Measurements from ENCODE around the gene DPP6.

Gene DPP6

DNA sequence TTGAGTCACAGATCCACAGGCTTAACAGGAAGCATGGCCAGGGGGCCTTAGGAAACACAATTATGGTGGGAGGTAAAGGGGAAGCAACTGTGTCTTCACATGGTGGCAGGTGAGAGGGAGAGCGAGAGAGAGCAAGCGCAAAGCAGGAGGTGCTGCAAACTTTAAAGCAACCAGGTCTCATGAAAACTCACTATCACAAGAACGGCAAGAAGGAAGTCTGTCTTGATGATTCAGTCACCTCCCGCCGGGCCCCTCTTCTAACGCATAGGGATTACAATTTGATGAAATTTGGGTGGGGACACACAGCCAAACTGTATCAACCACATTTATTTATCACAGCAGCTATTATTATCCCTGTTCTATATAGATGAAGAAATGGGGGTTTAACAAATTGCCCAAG, 201.6 kb downstream of the DPP6 start:
- no peak overlapping the region for H3K27ac ChIP-seq (ENCODE audit: low read depth, low read length)
- no peaks in the 10 kb centered on the region for H3K27me3 ChIP-seq (ENCODE audit: control insufficient read depth, insufficient read depth, low read length)
- no peaks in the 10 kb centered on the region for H3K36me3 ChIP-seq (ENCODE audit: control insufficient read depth, insufficient read depth, low read length)
- H3K9ac ChIP-seq (ENCODE audit: low read length), result no peak overlapping the region
- H3K4me3 ChIP-seq (ENCODE audit: low read depth, low read length), result no peak overlapping the region
- H3K4me1 ChIP-seq (ENCODE audit: control insufficient read depth, insufficient read depth, low read length), result peaks cover 23% of the 10 kb centered on the region; the same call in 1 of the 2 replicates
- peaks cover 7% of the 10 kb centered on the region; the same call in 1 of the 2 replicates for H3K9me3 ChIP-seq (ENCODE audit: control insufficient read depth, insufficient read depth, low read depth, low read length)

DNA sequence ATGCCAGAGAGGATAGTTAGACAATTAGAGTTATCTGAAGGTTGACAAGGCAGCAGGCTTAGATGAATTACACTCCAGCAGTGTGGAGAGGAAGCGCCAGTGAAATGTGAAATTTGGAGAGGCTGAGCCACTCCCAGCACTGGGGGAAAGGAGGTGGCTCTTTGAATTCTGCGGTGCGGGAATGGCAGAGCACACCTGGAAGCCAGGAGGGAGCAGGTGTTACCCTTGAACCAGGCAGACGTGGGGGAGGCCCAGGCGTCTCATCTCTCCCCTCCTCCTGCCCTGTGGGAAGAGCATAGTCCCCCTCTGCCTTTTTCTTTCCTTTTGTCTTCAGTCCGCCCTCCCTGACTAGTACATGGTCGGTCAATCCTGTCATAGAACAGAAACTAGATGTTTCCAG, 203.1 kb downstream of the DPP6 start:
- no peaks in the 10 kb centered on the region for H3K9me3 ChIP-seq (ENCODE audit: control insufficient read depth, insufficient read depth, low read depth, low read length)
- H3K4me3 ChIP-seq (ENCODE audit: low read depth, low read length), result no peak overlapping the region
- H3K36me3 ChIP-seq (ENCODE audit: control insufficient read depth, insufficient read depth, low read length), result no peaks in the 10 kb centered on the region
- no peak overlapping the region for H3K27ac ChIP-seq (ENCODE audit: low read depth, low read length)
- peaks cover 33% of the 10 kb centered on the region for H3K4me1 ChIP-seq (ENCODE audit: control insufficient read depth, insufficient read depth, low read length)
- no peak overlapping the region for H3K9ac ChIP-seq (ENCODE audit: low read length)
- H3K27me3 ChIP-seq (ENCODE audit: control insufficient read depth, insufficient read depth, low read length), result no peaks in the 10 kb centered on the region

DNA sequence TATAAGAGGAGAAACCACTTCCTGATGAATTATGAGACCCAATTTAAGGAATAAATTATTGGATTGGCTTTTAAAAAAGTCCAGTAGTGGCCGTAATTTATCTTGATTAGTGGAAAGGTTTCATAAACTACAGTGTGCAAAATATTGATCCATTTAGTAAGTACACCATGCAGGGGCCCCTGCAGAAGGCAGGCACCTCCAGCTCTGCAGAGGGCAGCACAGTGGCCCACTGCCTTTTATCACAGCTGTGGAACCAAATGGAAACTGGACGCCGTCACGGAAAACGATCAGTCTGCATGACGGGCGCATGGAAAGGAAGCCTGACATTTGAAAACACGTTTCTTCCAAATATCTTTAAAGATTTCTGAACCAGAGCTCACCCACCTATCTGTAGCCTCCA, 204.0 kb downstream of the DPP6 start:
- Histone ChIP-seq H3K9me3 (ENCODE audit: control insufficient read depth, insufficient read depth, low read depth, low read length) (no peaks in the 10 kb centered on the region), H3K27ac (ENCODE audit: low read depth, low read length) (no peak overlapping the region), H3K9ac (ENCODE audit: low read length) (no peak overlapping the region), H3K36me3 (ENCODE audit: control insufficient read depth, insufficient read depth, low read length) (no peaks in the 10 kb centered on the region), H3K4me1 (ENCODE audit: control insufficient read depth, insufficient read depth, low read length) (peaks cover 33% of the 10 kb centered on the region), H3K27me3 (ENCODE audit: control insufficient read depth, insufficient read depth, low read length) (no peaks in the 10 kb centered on the region), H3K4me3 (ENCODE audit: low read depth, low read length) (no peak overlapping the region)

DNA sequence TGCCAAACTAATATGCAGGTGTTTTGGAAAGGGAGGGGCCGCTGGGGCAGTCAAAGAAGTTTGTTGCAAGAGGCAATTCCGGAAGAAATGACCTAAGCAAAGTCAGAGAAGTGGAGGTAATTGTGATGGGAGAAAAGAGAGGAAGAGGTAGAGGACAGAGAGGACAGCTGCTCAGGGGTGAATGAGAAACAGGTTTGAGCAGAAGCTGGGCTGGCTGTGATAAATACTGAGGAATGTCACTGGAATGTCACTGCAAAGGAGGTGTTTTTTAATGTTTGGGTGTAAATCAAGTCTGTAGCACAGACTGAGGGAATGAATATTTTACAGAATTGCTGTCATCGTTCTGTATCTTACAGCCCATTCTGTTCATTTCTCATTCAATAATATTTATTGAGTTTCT, 207.2 kb downstream of the DPP6 start:
- peaks cover 24% of the 10 kb centered on the region for H3K4me1 ChIP-seq (ENCODE audit: control insufficient read depth, insufficient read depth, low read length)
- H3K27me3 ChIP-seq (ENCODE audit: control insufficient read depth, insufficient read depth, low read length), result no peaks in the 10 kb centered on the region
- H3K36me3 ChIP-seq (ENCODE audit: control insufficient read depth, insufficient read depth, low read length), result no peaks in the 10 kb centered on the region
- no peak overlapping the region for H3K9ac ChIP-seq (ENCODE audit: low read length)
- H3K4me3 ChIP-seq (ENCODE audit: low read depth, low read length), result no peak overlapping the region
- H3K27ac ChIP-seq (ENCODE audit: low read depth, low read length), result no peak overlapping the region
- H3K9me3 ChIP-seq (ENCODE audit: control insufficient read depth, insufficient read depth, low read depth, low read length), result no peaks in the 10 kb centered on the region

DNA sequence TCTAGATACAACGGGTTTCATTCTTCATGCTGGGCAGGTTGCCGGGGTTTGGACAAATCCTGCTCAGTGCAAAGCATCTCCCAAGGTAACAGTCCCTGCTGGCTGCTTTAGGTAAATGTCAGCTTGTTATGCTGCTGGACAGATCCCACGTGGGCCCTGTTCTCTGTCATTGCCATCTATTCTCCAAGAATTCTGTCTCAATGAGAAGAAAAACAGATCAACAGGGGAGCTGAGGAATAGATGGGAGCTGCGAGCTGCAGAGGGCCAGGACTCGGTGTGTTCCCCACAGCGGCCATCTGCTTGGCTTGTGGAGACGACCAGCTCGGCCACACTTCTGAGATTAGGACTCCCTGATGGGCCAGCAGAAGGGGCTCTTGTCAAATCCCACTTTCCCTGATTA, 235.2 kb downstream of the DPP6 start:
- Histone ChIP-seq H3K4me1 (ENCODE audit: control insufficient read depth, insufficient read depth, low read length) (no peaks in the 10 kb centered on the region), H3K27me3 (ENCODE audit: control insufficient read depth, insufficient read depth, low read length) (no peaks in the 10 kb centered on the region), H3K9ac (ENCODE audit: low read length) (no peak overlapping the region), H3K36me3 (ENCODE audit: control insufficient read depth, insufficient read depth, low read length) (no peaks in the 10 kb centered on the region), H3K9me3 (ENCODE audit: control insufficient read depth, insufficient read depth, low read depth, low read length) (no peaks in the 10 kb centered on the region), H3K27ac (ENCODE audit: low read depth, low read length) (no peak overlapping the region), H3K4me3 (ENCODE audit: low read depth, low read length) (no peak overlapping the region)

DNA sequence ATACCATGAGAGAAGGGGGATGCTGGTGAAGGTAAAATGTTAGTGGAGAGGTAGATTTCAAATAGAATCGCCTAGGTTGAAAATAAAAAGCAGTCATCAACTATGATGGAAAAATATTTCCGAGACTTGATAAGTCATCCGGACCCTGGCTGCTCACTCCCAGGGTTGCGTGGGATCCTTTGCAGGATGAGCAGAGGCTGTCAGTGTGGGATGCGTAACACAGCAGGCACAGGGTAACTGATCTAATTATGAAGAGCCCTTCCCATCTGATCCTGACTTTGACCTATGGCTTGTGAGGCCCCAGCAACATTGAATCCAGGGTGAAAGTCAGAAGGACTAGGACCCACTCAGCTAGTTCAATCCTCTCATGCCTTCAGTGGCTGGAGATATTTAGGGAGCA, 236.9 kb downstream of the DPP6 start:
- Histone ChIP-seq H3K9ac (ENCODE audit: low read length) (no peak overlapping the region), H3K27me3 (ENCODE audit: control insufficient read depth, insufficient read depth, low read length) (no peaks in the 10 kb centered on the region), H3K9me3 (ENCODE audit: control insufficient read depth, insufficient read depth, low read depth, low read length) (no peaks in the 10 kb centered on the region), H3K27ac (ENCODE audit: low read depth, low read length) (no peak overlapping the region), H3K4me1 (ENCODE audit: control insufficient read depth, insufficient read depth, low read length) (no peaks in the 10 kb centered on the region), H3K36me3 (ENCODE audit: control insufficient read depth, insufficient read depth, low read length) (no peaks in the 10 kb centered on the region), H3K4me3 (ENCODE audit: low read depth, low read length) (no peak overlapping the region)

DNA sequence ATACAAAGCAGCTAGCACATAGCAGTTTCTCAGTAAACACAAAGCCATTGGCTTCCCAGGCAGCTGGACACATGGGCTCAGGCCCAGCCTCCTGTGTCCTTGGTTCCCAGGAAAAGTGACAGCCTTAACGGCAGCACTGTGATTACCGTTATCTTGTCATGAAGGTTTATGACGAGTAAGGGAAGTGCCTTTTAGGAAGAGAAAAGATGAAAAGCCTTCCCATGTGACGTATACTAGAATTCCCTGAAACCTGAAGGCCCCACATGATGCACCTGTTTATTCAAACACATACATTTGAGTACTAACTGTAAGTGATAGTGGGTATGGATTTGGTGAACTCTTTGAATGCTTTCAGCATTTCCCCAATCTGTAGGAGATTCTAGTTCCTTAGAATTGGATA, 244.2 kb downstream of the DPP6 start:
- Histone ChIP-seq H3K36me3 (ENCODE audit: control insufficient read depth, insufficient read depth, low read length) (no peaks in the 10 kb centered on the region), H3K9ac (ENCODE audit: low read length) (no peak overlapping the region), H3K4me1 (ENCODE audit: control insufficient read depth, insufficient read depth, low read length) (no peaks in the 10 kb centered on the region), H3K4me3 (ENCODE audit: low read depth, low read length) (no peak overlapping the region), H3K27me3 (ENCODE audit: control insufficient read depth, insufficient read depth, low read length) (no peaks in the 10 kb centered on the region), H3K9me3 (ENCODE audit: control insufficient read depth, insufficient read depth, low read depth, low read length) (no peaks in the 10 kb centered on the region), H3K27ac (ENCODE audit: low read depth, low read length) (no peak overlapping the region)

DNA sequence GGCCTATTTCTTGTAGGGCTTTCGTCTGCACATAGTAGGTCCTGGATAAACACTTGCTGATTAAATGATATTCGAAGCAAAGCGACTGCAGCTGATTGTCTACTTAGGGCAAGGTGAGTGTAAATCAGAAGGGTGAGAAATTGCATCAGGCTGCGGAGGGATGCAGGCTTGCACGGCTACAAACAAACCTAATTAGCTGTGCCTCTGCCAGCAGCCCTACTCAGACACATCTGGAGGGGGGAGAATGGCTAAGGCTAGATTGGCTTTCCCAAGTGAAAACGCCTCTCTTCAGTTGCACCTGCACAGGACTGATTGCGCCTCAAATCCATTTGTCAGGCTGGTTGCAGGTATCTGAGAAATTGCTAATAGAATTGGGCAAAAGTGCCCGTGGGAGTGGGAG, 247.5 kb downstream of the DPP6 start:
- Histone ChIP-seq H3K9ac (ENCODE audit: low read length) (no peak overlapping the region), H3K9me3 (ENCODE audit: control insufficient read depth, insufficient read depth, low read depth, low read length) (no peaks in the 10 kb centered on the region), H3K4me3 (ENCODE audit: low read depth, low read length) (no peak overlapping the region), H3K27me3 (ENCODE audit: control insufficient read depth, insufficient read depth, low read length) (peaks cover 10% of the 10 kb centered on the region; the same call in 1 of the 2 replicates), H3K36me3 (ENCODE audit: control insufficient read depth, insufficient read depth, low read length) (no peaks in the 10 kb centered on the region), H3K27ac (ENCODE audit: low read depth, low read length) (no peak overlapping the region), H3K4me1 (ENCODE audit: control insufficient read depth, insufficient read depth, low read length) (0 out of 2 replicates have a peak, but pooled peaks cover 4% of the 10 kb centered on the region)

DNA sequence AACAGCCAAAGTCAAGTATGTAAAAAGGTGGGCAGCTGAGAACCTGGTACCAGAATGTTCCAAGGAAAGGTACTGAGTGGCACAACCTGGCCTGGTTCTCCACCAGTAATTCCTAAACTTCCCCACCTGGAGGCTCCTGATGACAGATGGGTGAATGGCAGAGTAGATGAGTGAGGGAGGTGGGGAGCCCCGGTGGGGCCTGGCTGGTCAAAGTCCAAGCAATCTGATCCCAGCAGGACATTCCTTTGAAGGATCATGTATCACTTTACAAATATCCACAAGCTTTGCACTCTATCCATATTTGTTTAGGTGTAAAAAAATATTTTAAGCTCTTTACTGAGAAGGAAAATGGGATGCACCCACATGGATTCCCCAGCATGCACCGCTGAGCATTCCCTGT, 250.2 kb downstream of the DPP6 start:
- Histone ChIP-seq H3K4me1 (ENCODE audit: control insufficient read depth, insufficient read depth, low read length) (peaks cover 14% of the 10 kb centered on the region; the same call in 1 of the 2 replicates), H3K27me3 (ENCODE audit: control insufficient read depth, insufficient read depth, low read length) (peaks cover 33% of the 10 kb centered on the region), H3K9me3 (ENCODE audit: control insufficient read depth, insufficient read depth, low read depth, low read length) (no peaks in the 10 kb centered on the region), H3K9ac (ENCODE audit: low read length) (no peak overlapping the region), H3K4me3 (ENCODE audit: low read depth, low read length) (no peak overlapping the region), H3K36me3 (ENCODE audit: control insufficient read depth, insufficient read depth, low read length) (no peaks in the 10 kb centered on the region), H3K27ac (ENCODE audit: low read depth, low read length) (no peak overlapping the region)

DNA sequence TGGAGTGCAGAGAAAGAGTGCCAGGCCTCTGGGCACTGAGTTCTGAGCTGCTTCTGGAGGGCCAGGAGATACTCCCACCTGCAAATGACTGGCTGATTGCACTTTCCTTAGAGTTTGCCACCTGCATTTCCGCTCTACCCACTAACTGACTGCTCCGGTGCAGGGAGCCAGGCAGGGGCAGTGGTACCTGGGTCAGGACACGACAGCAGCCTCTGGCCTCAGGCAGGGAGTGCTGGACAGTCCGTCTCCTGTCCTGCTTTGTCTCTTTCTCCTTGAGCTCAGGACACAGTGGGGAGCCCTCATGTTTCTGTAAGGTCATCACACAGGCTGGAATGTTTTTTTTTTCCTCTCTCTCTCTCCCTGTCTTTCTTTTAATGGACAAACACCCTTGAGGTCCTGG, 252.0 kb downstream of the DPP6 start:
- Histone ChIP-seq H3K36me3 (ENCODE audit: control insufficient read depth, insufficient read depth, low read length) (no peaks in the 10 kb centered on the region), H3K4me1 (ENCODE audit: control insufficient read depth, insufficient read depth, low read length) (peaks cover 24% of the 10 kb centered on the region), H3K27me3 (ENCODE audit: control insufficient read depth, insufficient read depth, low read length) (peaks cover 33% of the 10 kb centered on the region), H3K9me3 (ENCODE audit: control insufficient read depth, insufficient read depth, low read depth, low read length) (no peaks in the 10 kb centered on the region), H3K9ac (ENCODE audit: low read length) (no peak overlapping the region), H3K27ac (ENCODE audit: low read depth, low read length) (no peak overlapping the region), H3K4me3 (ENCODE audit: low read depth, low read length) (peak overlapping the region; percentile 64)

DNA sequence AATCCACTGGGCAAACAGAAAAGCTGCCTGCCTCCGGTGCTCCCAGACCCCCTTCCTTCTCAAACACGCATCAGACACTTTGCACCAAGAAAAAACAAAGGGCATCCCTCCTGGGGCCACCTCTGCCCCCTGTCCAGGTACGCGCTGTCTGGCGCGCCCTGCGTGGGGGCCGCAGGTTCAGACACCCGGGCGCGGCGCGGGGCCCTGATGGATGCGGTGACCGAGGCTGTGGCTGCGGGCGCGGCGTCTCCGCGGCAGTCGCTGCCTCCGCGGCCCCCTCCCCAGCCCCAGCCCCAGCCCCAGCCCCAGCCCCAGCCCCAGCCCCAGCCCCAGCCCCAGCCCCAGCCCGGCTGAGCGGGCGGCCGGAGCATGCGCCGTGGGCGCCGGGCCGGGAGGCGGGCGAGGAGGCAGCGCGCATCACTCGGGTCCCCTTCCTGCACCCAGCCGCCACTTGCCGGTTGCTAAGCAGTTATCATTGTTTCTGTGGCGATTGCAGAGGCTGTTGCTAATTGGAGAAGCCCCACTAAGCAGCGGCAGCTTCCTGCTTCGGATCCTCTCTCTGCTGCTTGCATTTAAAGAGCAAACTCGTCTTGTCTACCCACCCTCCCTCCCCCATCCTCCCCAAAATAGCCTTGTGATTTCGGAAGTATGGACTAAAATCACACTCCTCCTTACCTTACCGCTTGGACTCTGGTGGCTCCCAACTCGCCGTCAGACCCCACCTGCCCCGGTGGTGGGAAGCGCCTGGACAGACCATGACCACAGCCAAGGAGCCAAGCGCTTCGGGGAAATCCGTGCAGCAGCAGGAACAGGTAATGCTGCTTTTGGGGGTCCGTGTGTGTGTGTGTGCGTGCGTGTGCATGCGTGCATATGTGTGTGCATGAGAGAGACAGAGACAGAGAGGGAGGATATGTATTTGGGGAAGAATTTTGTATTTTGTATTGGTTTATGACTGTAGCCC, 252.8 kb downstream of the DPP6 start:
- H3K9ac ChIP-seq (ENCODE audit: low read length), result no peak overlapping the region
- H3K4me3 ChIP-seq (ENCODE audit: low read depth, low read length), result peak overlapping the region; percentile 64
- H3K9me3 ChIP-seq (ENCODE audit: control insufficient read depth, insufficient read depth, low read depth, low read length), result no peaks in the 10 kb centered on the region
- H3K4me1 ChIP-seq (ENCODE audit: control insufficient read depth, insufficient read depth, low read length), result peaks cover 28% of the 10 kb centered on the region
- H3K27me3 ChIP-seq (ENCODE audit: control insufficient read depth, insufficient read depth, low read length), result peaks cover 33% of the 10 kb centered on the region
- no peaks in the 10 kb centered on the region for H3K36me3 ChIP-seq (ENCODE audit: control insufficient read depth, insufficient read depth, low read length)
- H3K27ac ChIP-seq (ENCODE audit: low read depth, low read length), result no peak overlapping the region
